Ishikawa (cell line): ENCODE data around the gene WNK2.

Experiments used
- CEBPB ChIP-seq: IDR thresholded peaks from 2 replicates; pipeline ENCODE4 v1.6.1; 2012
- CREB1 ChIP-seq: IDR thresholded peaks from 2 replicates; pipeline ENCODE4 v1.6.1; 2012; ENCODE audit warnings: low read depth
- EGR1 ChIP-seq: IDR thresholded peaks from 2 replicates; pipeline ENCODE4 v1.6.1; 2012
- EP300 ChIP-seq: IDR thresholded peaks from 2 replicates; pipeline ENCODE4 v1.6.1; 2012; ENCODE audit warnings: borderline replicate concordance
- FOXM1 ChIP-seq: IDR thresholded peaks from 2 replicates; pipeline ENCODE4 v1.6.1; 2012; ENCODE audit warnings: low read depth, borderline replicate concordance
- NFIC ChIP-seq: IDR thresholded peaks from 2 replicates; pipeline ENCODE4 v1.6.1; 2012
- RAD21 ChIP-seq: IDR thresholded peaks from 2 replicates; pipeline ENCODE4 v1.6.1; 2012; ENCODE audit warnings: low read depth
- TAF1 ChIP-seq: IDR thresholded peaks from 2 replicates; pipeline ENCODE4 v1.6.1; 2012; ENCODE audit warnings: low read depth, mild to moderate bottlenecking
- TCF12 ChIP-seq: IDR thresholded peaks from 2 replicates; pipeline ENCODE4 v1.6.1; 2012; ENCODE audit warnings: low read depth
- TEAD4 ChIP-seq: IDR thresholded peaks from 2 replicates; pipeline ENCODE4 v1.6.1; 2012
- YY1 ChIP-seq: IDR thresholded peaks from 2 replicates; pipeline ENCODE4 v1.6.1; 2012; ENCODE audit warnings: low read depth
- ZBTB7A ChIP-seq: IDR thresholded peaks from 2 replicates; pipeline ENCODE4 v1.6.1; 2012; ENCODE audit warnings: low read depth
- TF ChIP-seq, protein P1 (sequence below): IDR thresholded peaks from 2 replicates; pipeline ENCODE4 v1.6.1; 2012
- TF ChIP-seq, protein P2 (sequence below): IDR thresholded peaks from 2 replicates; pipeline ENCODE4 v1.6.1; 2012; ENCODE audit warnings: low read depth, mild to moderate bottlenecking
- TF ChIP-seq, protein P3 (sequence below): IDR thresholded peaks from 2 replicates; pipeline ENCODE4 v1.6.1; 2012

Gene WNK2

DNA sequence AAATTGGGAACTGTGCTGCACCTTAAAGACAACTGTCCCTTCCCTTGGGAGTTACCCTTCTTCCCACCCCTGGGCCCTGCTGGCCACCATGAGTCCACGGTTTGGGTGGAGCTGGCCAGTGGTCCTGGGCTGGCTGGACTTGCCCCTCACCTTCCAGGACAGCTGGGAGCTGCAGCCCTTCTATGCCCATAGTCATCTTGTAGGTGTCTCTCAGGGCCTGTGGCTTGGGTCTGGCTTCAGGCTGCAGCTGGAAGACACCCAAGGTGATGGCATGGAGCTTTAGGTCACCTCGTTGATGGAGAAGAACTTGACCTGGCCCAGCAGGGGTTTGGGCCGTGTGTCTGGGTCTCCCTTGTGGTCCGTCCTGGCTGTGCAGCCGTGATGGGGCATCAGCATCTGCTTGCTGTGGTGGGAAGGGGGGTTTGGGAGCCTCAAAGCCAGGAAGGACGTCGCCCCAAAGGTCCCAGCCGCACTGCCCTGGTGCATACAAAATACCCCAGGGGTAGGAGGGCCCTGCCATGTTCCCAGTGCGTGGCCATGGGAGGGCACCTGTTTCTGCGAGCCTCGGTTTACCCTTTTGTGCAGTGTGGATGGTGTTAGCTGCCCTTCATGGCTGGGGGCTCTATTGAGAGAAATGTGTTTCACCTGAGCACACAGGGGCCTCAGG lies 8.9 kb downstream of the WNK2 start:
- TF ChIP-seq TCF12 (no peak), RAD21 (no peak), EP300 (no peak), TEAD4 (no peak), CREB1 (no peak), EGR1 (no peak), YY1 (no peak), FOXM1 (no peak), CEBPB (no peak), TAF1 (no peak), NFIC (no peak), ZBTB7A (no peak)
- TF ChIP-seq, protein P1, sequence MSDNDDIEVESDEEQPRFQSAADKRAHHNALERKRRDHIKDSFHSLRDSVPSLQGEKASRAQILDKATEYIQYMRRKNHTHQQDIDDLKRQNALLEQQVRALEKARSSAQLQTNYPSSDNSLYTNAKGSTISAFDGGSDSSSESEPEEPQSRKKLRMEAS = no peak
- TF ChIP-seq, protein P2, sequence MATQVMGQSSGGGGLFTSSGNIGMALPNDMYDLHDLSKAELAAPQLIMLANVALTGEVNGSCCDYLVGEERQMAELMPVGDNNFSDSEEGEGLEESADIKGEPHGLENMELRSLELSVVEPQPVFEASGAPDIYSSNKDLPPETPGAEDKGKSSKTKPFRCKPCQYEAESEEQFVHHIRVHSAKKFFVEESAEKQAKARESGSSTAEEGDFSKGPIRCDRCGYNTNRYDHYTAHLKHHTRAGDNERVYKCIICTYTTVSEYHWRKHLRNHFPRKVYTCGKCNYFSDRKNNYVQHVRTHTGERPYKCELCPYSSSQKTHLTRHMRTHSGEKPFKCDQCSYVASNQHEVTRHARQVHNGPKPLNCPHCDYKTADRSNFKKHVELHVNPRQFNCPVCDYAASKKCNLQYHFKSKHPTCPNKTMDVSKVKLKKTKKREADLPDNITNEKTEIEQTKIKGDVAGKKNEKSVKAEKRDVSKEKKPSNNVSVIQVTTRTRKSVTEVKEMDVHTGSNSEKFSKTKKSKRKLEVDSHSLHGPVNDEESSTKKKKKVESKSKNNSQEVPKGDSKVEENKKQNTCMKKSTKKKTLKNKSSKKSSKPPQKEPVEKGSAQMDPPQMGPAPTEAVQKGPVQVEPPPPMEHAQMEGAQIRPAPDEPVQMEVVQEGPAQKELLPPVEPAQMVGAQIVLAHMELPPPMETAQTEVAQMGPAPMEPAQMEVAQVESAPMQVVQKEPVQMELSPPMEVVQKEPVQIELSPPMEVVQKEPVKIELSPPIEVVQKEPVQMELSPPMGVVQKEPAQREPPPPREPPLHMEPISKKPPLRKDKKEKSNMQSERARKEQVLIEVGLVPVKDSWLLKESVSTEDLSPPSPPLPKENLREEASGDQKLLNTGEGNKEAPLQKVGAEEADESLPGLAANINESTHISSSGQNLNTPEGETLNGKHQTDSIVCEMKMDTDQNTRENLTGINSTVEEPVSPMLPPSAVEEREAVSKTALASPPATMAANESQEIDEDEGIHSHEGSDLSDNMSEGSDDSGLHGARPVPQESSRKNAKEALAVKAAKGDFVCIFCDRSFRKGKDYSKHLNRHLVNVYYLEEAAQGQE = no peak
- TF ChIP-seq, protein P3, sequence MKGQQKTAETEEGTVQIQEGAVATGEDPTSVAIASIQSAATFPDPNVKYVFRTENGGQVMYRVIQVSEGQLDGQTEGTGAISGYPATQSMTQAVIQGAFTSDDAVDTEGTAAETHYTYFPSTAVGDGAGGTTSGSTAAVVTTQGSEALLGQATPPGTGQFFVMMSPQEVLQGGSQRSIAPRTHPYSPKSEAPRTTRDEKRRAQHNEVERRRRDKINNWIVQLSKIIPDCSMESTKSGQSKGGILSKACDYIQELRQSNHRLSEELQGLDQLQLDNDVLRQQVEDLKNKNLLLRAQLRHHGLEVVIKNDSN = no peak

DNA sequence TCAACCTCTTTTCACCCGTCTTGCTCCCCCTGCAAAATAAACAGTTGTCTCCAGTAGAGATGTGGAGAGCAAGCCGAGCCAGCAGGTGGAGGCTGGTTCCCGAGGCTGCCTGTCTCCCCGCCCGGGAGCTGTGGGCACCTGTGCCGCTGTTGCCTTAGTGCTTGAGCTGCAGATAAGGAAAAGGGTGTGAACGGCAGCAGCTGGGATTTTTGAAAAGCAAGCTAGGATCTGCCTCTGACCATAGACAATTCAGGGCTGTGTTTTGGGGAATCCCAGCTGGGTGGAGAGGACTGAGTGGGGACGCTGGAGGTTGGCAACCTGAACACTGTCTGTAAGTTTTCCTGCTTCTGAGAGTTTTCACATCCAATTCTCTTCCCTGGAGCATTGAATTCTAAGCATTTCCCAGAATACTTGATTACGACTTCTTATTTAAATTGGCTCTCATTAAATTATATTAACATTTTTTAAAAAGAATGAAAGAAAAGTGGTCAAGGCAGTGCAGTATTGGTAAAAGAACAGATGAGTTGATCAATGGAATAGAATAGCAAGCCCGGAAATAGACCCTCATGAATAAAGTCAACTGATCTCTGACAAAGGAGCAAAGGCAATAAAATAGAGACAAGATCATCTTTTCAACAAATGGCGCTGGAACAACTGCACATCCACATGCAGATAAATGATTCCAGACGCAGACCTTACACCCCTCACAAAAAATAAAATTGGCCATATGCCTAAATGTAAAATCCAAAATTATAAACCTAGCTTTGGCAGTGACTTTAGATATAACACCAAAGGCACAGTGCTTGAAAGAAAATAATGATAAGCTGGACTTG lies 9.7 kb downstream of the WNK2 start:
- TF ChIP-seq ZBTB7A (no peak), EP300 (no peak), TAF1 (no peak), CEBPB (no peak), NFIC (no peak), RAD21 (no peak), YY1 (no peak), CREB1 (no peak), EGR1 (no peak), TCF12 (no peak), TEAD4 (no peak), FOXM1 (no peak)
- TF ChIP-seq, protein P3 = no peak
- TF ChIP-seq, protein P1 = no peak
- TF ChIP-seq, protein P2 = no peak

DNA sequence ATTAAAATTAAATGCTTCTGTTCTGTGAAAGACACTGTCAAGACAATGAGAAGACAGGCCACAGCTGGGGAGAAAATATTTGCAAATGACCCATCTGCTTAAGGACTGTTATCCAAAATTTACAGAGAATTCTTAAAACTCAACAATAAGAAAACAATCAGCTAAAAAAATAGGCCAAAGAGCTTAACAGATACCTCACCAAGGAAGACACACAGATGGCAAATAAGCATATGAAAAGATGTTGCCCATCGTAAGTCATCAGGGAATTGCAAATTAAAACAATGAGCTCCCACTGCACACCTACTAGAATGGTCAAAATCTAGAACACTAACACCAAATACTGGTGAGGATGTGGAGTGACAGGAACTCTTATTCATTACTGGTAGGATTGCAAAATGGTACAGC lies 10.3 kb downstream of the WNK2 start:
- TF ChIP-seq CREB1 (no peak), RAD21 (no peak), TAF1 (no peak), ZBTB7A (no peak), NFIC (no peak), EP300 (no peak), CEBPB (no peak), TEAD4 (no peak), TCF12 (no peak), FOXM1 (no peak), EGR1 (no peak), YY1 (no peak)
- TF ChIP-seq, protein P2 = no peak
- TF ChIP-seq, protein P3 = no peak
- TF ChIP-seq, protein P1 = no peak
